GOT3 (cell line): ENCODE results near the gene GABRG3.

Source experiments
- DNase-seq: peaks from one replicate; lab custom pipeline; 2025; ENCODE audit warnings: mixed read lengths; lab: John Stamatoyannopoulos, UW

The GABRG3 gene

DNA sequence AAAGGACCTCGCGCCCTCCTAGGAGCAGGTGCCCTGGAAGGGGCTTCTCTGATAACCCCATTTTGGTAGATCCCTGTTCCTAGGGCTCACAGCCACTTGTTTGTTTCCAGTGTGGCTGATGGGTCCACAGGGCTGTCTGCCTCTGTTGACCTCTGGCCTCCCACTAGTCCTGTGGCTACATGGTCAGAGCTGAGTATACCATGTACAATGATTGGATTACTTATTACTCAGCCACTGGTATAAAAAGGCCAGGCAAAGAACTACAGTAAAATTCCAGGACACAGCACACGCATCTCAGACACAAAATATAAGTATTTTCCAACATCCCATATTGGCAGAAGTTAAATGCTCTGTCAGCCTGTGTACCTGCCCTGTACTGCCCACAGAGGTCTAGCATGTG lies 277.3 kb downstream of the GABRG3 start:
- no peak for DNase-seq

DNA sequence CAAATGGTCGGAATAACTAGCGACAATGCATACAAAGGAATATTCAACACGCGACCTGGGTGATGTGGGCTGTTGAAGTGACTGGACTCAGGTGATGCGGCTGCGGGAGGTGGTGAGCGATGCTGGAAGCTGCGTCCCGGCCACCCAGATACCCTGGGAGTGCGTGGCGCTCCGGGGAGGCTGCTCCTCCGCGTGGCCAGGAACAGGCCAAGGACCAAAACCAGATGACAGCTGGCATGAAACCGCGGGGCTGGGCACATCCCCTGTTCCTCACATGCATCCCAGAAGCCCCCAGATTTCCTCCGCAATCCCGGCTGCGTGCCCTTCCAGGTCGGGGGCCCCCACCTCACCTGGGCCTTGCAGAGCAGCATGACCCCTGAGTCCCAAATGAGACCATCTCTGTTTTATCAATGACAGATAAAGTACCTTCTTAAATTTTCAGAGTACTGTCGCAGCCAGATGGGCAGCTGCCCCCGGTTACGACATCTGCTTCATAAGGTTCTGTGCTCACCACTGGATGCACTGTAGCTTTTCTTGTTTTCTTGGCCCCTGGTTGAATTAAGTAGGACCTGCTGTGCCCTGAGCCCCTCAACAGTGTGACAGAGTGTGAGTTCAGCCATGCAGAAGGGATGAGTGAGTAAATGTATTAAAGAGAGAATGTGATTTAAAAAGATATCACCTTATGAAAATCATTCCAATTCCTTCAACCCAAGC lies 278.2 kb downstream of the GABRG3 start:
- DNase-seq: no peak

DNA sequence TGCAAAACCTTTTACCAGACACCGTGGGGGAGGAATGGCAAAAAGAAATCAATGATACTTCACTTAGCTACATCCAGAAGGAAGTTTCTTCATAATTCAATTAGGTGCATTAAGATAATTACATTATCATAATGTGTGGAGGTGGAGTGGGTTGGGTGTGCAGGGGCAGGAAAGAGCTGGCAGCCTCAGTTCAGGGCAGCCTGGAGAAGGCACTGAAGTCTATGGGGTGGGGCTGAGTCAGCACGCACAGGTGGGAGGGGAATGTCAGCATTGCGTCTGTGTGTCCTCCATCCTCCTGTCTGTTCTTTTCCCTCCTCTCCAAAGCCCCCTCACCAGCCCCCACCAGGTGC lies 278.8 kb downstream of the GABRG3 start:
- no peak for DNase-seq

DNA sequence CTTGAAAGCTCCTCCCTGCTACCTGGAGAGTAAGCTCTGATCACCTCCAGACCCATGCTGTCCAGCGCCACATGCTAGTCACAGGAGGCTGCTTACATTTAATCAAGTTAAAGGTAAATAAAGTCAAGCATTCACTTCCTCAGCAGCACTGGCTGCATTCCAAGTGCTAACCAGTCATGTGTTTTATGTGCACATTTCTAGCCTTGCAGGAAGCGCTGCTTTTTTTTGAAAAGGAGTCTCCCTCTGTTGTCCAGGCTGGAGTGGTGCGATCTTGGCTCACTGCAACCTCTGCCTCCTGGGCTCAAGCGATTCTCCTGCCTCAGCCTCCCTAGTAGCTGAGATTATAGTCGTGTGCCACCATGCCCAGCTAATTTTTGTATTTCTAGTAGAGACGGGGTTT lies 279.2 kb downstream of the GABRG3 start:
- no peak for DNase-seq

DNA sequence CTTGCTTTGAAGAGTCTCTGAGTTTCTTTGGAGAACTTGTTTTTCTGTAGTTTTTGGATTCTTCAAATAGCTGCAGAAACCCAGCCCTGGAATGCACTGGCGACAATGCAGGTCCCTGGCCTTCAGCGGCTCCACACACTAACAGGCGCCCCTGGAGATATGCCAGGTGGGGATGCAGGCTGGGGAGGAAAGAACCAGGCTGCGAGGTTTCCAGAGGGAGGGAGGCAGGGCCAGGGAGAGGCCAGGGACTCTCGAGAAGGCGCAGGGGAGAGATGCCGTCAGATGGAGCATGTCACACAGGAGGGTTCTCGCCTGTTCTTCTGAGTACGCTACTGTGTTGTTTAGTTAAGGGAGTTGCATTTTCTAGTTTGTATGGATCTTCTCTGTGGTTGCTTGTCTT lies 283.1 kb downstream of the GABRG3 start:
- DNase-seq: no peak

DNA sequence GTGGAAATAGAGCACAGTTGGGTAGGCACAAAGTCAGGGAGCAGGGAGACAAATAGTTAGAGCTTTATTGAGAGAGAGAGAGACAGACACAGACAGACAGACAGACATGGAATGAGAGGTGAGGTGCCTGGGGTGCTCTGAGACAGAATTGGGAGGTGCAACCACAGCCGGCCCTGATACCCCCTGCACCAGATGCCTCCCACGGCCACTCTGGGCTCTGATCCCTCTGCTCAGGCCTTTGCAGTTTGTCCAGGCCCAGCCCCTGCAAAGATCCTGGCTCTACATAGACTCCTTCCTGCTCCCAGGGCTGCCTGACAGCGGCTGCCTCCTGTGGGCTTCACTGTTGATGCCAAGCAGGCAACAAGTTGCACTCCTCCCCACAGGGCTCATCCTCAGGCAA lies 283.8 kb downstream of the GABRG3 start:
- no peak for DNase-seq

DNA sequence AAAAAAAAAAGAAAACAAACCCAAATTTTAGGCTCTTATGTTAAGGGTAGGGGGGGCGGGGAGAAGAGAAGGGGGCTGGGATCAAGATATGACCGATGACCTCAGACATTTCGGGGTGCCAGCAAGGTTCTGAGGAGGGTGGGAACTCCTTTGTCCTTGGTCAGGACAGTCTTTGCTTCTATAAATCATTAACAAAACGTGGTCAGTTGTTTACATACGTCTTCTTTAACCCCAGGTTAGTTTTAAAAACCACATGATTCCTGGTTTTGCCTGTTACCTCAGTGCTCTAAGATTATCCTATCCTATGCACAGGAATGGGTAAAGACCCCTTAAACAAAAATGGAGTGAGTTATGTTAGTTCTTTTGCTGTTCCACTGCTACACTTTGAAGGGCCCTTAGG lies 285.5 kb downstream of the GABRG3 start:
- no peak for DNase-seq

DNA sequence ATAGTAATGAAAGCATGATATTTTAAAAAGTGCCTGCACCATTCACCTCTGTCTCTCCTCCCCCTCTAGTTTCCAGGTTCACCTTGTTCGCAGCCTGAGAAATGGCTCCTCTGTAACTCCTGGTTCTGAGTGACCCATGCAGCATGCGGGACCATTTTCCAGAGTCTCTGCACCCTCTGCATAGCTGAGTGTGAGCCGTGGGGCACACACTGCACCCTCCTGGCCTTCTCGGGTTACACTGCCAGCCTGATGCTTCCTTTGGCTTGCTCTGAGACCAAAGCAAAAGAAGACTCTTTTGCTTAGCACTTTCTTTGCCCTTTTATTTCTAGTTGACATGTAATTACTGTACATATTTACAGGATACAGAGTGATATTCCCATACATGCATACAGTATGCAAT lies 287.3 kb downstream of the GABRG3 start:
- DNase-seq: no peak

DNA sequence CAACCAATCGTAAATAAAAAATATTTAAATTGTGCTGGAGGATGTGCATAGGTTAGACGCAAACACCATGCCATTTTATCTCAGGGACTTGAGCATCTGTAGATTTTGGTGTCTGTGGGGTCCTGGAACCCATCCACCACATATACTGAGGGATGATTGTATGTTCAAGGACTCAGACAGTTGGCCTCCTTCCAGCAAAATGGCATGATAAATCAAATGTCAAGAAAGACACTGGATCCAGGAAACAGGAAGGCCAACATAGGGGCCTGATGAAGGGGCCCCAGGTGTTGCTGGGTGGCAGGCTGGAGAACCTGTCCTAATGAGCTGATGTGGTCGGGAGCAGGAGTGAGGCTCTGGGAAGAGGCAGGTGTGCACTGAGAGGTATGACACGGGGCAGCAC lies 289.5 kb downstream of the GABRG3 start:
- no peak for DNase-seq

DNA sequence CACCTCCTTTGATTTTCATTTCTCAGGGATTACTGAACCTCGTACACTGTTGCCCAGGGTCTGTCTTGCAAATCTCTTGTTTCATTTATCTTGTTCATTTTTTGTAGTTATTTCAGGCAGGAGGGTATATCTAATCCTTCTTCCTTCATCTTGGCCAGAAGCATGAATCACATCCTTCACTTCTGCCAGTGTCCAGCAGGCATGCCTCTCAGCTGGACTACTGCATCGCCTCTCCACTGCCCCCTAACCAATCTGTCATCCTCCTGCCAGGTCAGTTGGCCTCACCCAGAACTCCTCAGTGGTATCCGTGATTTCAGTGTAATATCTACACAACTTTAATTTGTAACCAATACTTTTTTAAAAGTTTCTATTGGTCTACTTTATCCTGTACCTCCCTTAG lies 297.9 kb downstream of the GABRG3 start:
- no peak for DNase-seq

DNA sequence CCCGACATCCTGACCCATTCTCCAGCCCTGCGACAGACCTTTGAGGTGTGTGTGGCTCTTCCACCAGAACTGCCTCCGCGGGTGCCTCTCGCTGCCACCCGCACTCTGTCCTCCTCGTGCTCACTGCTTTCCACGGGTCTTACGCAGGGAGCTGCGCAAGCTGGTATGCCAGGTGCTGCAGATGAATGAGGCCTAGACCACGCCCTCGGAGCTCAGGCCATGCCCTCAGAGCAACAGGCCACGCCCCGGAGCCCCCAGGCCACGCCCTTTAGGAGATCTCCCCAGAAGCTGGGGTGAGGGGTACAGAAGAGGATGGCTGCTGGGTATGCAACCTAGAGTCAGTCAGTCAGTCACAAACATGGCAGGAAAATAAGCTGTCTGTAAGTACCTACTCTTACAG lies 300.3 kb downstream of the GABRG3 start:
- no peak for DNase-seq

DNA sequence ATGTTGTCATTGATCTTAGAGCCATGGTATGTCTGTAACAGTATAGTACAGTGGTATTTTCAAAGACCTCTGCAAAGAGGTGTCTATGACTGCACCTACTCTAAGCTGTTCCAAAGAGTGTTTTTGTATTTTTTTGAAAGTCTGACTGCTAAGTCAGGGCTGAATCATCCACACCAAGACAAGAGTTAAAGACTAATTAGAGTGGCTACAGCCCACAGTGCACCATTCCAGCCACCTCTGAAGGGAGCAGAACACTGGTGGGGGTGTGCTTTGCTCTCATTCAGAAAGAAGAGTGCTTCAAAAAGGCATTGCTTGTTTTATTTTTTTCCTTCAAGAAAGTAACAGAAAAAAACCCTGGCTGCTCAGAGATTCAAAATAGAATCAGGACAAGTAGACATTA lies 301.4 kb downstream of the GABRG3 start:
- no peak for DNase-seq

DNA sequence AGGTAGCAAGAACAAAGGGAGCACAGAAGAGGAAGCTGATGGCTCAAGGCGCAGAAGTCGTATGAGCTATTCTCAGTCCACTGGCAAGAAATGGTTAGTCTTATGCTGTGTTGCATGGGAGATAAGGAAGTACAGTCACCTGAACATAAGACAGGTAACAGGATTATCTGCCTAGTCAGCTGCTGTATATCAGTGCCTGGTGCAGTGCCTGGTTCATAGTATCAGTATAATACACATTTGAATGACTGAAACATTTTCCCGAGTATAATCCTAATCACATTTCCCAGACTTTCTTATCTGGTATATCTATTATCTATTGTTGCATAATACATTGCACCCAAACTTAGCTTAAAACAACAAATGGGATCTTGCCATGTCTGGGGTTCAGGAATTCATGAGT lies 302.5 kb downstream of the GABRG3 start:
- DNase-seq: no peak

DNA sequence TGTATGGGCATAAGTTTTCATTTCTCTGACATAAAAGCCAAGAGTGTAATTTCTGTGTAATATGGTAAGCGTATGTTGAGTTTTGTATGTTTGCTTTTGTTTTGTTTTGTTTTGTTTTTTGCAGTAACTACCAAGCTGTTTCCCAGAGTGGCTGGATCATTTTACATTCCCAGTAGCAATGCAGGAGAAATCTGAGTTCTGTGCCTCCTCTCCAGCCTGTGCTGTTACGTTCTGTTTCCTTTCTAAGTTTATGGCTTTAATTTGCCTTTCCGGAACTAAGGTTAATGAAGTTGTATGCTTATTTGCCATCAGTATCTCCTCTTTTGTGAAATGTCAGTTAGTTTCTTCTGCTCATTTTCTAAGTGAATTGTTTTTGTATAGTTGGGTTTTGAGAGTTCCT lies 307.8 kb downstream of the GABRG3 start:
- DNase-seq: no peak

DNA sequence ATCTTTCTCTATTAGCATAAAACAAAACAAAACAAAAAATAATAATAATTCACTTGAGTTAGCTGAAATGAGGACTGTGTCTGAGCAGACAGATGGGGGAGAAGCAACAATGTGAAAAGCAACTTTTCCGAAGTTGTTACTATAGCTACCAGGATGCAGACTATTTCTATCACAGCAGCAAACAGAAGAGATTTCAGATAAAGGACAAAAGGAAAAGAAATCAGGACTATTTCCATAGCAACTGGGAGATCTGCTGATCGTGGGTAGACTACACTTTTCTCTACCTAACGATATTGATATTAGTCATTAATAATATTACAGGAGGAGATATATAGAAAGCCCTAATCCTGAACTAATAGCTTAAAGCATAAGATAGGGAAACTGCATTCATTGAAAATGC lies 321.7 kb downstream of the GABRG3 start:
- DNase-seq: no peak

DNA sequence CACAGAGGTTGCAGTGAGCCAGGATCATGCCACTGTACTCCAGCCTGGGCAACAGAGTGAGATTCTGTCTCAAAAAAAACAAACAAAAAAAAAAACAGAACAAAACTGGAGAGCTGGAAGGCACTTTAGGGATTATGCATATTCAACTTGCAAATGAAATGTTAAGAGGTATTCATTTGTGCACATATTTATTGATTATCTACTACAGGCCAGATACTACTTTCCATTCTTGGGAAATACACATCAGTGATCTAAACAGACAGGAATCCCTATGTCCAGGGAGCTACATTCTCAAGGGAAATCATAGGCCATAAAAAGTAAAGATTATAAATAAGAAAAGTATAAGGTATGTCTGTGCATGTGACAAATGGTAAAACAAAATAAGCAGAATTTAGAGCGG lies 322.6 kb downstream of the GABRG3 start:
- no peak for DNase-seq

DNA sequence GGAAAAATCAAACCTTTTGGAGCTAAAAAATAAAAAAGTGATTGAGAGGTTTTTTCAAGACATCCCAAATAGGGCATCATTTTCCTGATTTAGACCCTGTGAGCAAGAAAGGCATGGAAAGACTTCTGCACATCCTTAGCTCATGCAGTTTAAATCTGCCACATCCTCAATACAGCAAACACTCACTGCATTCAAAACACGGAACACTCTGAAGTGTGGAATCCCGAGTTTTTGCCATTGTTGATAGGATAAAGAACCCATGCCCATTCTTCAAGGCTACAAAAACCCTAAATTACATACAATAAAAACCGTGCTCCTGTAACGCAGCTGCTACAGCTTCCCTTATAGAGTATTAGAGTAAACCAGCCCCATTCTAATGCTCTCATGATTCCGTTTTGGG lies 346.8 kb downstream of the GABRG3 start:
- no peak for DNase-seq

DNA sequence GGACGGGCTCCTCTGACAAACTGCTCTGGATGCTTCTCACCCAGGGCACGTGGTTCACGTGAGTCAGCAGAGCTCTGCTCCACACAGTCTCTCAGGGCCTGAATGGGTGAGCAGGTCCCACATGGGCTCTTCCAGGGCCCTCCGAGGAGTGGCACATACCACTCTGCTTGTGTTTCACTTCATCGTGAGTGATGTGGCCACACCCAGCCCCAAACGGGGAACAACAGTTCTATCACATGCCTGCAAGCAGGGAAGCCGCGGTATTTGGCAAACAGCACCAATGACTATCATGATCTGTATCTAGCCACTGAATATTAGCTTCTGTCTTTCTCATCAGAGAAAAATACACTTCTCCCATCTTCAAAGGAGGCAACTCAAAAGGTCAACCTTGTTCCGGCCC lies 352.8 kb downstream of the GABRG3 start:
- no peak for DNase-seq

DNA sequence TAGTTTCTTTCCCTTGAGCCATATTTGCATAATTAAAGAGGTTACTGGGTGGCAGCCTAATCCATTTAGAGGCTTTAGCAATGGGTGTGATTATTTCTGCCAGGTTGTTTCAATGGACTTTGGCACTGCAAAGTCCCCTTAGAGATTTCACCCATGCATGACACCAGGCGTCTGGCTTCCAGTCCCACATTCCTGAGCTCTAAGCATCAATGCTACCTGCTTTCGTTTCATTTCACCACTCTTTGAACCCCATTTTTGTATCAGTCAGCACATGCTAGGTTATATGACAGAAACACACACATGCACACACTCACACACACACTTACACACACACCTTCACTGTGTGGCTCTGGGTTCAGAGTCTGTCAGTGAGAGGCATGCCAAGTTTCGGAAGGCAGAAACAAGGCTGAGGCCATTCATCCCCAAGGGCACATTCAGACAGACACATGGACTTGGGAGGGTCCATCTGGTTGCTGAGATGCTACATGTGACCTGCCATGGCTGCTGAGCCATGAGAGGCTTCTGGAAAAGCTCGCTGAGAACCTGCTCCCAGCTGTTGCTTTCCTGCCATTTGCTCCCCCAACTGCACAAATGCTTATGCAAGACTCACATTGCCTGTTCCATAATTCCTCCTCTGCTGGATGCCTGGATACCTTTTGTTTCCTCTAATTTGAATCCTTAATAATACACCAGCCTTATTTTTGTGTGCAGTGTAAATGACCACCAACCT lies 354.1 kb downstream of the GABRG3 start:
- DNase-seq: no peak

DNA sequence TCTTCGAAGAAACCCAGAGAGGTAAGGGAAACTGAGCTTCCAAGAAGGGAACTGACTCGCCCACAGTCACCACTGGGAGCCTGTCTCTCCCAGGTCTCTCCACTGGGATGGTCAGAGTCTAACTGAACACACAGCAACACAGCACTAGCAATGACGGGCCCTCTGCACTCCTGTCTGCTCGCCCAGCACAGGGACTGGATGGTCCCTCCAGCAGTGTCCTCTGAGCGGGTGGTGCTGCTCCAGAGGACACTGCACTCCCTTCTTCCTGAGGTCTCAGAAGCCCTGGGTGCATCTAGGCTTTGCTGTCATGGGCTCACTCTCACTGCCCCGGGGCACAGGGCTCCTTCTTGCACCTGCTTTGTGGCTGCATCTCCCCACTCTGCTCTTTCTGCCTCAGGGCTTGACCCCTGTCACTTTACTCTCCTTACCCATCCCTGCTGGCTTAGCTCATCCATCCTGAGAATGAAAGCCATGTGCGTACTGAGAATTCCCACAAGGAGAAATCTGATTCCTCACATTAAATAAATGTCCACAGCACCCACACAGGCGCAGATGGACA lies 356.6 kb downstream of the GABRG3 start:
- no peak for DNase-seq

DNA sequence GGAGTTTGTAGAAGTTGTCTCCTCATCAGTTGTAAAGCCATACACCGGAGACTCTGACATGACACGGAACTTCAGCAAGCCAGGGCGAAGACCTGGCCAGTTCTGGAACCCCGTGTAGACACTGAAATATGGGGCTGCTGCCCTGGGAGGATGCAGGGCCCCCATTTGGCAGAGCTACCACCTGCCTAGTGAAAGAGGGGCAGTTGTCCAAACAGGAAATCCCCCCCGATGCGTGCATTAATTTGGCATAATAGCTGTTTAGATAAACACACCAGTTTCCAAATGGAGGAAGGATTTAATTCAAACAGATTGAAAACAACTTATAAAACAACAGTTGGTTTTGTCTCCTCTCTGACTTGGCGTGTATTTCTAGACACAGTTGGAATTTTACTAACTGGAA lies 357.2 kb downstream of the GABRG3 start:
- no peak for DNase-seq

DNA sequence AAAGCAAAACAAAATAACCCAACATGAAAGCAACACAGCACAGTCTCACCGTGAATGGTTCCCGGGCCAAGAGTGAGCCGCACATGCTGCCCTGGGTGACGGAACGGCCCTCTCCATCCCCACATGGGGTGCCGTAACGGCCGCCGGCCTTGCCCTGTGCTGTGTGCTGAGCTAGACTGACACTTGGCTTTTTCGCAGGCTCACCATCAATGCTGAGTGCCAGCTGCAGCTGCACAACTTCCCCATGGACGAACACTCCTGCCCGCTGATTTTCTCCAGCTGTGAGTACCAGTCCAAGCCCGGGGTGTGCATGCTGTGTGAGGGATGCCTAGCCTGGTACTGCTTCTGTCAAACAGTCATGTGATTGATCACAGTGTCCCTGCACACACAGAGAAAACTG lies 357.6 kb downstream of the GABRG3 start:
- DNase-seq: no peak

DNA sequence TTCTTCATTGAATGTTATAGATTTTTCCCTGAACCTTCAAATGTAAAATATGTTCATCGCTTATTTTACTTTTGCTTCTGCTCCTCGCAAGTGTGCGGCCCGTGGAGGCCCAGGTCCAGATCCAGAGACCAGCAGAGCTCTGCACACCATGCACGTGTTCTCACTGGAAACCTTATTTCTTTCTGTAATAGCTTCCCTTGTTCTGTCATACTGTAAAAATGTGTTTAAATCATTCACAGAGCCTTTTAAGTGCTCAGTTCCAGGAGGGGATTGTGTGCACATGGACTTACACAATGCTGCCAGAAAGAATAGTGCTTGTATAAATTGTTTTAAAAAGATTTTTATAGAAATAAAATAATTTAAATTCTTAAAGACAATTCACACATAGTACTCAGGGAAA lies 359.3 kb downstream of the GABRG3 start:
- DNase-seq: no peak

DNA sequence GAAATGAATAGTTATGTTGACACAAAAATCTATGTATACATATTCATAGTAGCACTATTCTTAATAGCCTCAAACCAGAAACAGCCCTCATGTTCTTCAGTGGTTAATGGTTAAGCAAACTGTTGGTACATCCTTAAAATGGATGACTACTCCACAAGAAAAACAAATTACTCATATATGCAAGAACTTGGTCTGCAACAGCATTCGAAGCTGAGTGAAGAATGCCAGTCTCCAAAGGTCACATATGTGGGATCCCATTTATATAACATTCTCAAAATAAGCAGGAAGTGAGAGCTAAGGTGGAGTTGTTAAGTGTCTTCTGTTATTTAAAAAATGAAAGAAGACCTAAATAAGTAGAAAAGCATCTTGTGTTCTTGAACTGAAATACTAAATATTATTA lies 365.7 kb downstream of the GABRG3 start:
- no peak for DNase-seq
